Measurements from ENCODE around the gene POFUT2.

Gene POFUT2

GRCh38 chr21:45248893-45249381, 38.8 kb downstream of the POFUT2 start:
- peak; percentile 41 for DNase-seq (ENCODE audit: low read depth)

DNA sequence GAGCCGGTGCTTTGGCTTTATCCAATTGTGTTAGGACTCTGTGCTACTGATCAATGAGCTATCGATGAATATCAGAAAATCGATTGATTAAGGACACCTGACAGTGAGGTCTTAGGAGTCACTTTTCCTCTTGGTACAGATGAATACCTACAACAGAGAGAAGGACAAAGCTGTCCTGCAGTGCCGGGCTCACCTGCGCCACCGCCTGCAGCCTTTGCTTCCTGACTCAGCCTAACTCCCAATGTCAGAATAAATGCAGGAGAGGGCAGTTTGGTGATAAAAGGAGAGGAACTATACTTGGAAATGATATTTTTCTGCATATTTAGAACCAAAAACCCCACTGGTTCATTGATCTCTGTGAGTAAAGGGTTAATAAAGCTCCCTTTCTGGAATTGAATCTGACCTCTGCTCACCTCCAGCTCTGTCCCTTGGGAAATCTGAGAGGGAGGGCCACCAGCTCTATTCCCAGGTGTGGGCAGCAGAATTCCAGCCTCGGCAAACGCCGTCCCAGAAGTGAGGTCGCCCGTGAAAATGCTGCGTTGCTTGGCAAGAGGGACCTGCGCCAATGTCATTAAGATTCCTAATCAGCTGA, 39.3 kb downstream of the POFUT2 start:
- no peak for DNase-seq (ENCODE audit: low read depth)

DNA sequence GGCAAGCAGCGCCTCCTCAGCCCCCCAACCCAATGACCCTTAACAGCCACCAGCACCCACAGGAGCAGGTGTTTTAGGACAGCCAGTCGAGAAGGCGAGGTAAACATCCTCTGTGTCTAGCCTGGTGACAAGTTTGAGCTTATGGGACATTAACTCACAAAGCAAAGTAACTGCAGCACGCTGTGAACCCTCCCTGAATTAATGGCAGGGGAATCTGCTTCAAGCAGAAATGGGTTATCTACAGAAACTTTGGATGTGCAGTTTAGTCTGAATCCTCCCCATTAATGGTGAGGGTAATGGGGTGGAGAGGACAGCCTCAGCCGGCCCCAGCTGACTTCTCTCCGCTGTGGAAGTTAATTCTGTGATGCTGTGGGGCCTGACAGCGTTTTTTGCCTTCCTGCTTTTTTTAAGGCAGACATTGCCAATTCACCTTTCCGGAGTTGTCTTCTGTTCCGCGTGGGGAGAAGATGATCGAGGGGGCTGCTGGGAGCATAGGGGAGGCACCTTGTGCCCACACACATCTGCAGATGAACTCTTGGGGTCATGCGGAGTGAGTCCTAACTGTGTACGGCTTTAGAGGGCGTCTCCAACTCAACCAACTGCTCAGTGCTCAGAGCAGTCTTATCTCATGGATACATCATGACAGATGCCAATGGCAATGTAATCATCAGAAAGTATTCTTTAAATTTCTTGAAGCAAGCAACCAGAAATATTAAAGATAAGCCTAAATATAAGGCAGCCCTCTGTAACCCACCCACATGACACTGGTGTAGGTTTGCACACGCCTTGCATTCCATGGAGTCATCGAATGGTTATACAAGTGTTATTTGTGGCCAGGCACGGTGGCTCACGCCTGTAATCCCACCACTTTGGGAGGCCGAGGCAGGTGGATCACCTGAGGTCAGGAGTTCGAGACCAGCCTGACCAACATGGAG, 41.0 kb downstream of the POFUT2 start:
- DNase-seq (ENCODE audit: low read depth), result no peak

DNA sequence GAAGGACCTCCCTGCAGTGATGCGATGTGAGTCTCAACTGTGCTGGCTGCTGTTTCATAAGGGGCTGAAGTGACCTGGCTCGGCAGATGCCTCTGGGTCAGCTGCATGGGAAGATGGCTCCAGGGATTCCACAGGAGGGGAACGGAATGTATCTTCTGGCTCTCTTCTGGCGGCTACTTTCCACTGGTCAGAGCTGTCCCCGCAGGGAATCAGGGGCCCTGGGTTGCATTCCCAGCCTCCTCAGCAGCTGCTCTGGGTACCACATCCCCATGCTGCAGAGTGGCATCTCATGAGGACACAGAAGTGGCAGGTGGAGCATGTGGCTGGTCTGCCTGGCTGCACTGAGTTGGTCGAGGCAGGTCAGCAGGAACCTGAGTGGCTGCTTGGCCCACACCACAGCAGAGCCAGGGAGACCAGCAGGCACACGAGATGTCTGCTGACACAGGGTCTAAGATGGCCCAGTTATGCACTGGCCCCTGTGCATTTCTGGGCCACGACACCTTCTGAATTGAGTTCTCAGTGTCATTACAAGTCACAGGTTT, 42.8 kb downstream of the POFUT2 start:
- no peak for DNase-seq (ENCODE audit: low read depth)

GRCh38 chr21:45243603-45244002, 44.1 kb downstream of the POFUT2 start:
- DNase-seq (ENCODE audit: low read depth), result no peak

DNA sequence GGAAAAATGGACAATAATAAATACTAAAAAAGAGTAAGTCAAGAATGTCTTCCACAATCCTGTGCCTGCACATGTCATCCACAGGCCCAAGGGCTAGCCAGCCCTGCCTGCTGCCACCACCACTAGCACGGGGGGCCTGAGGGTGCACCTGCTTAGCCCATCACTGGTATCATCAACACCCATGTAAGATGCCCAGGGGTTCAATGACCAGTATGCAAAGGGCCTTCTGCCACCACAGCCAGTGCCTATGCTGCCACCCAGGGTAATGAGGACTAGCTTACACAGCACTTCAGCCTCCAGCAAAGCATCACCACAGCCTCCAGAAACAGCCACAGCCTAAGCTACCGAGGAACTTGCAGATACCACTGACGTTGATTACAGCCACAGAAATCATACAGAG, 46.3 kb downstream of the POFUT2 start:
- no peak for DNase-seq (ENCODE audit: low read depth)

GRCh38 chr21:45237401-45237800, 50.3 kb downstream of the POFUT2 start:
- DNase-seq (ENCODE audit: low read depth), result no peak

DNA sequence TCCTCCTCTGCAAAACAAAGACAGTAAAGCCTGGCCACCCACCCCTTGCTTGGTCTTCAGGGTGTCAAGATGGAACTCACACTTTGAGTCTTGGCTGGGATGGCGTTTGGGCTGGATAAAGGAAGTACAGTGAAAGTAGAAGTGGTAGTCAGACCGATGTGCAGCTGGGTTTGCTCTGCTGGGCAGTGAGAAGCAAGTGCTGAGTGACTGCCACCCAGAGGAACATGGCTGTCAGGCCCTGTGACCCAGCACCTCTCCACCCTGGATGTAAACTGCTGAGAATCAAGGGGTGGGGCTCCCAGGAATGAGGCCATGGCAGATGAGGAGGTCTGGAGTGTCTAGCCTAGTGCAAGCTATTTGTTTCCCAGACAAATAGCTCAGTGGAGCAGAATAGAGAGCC, 51.2 kb downstream of the POFUT2 start:
- DNase-seq (ENCODE audit: low read depth), result peak; percentile 31

- no peak for DNase-seq (ENCODE audit: low read depth)
These were observed 52.2 kb downstream of the POFUT2 start for GRCh38 chr21:45235488-45235887.

- DNase-seq (ENCODE audit: low read depth), result no peak
These were observed 52.7 kb downstream of the POFUT2 start for GRCh38 chr21:45234965-45235364.

DNA sequence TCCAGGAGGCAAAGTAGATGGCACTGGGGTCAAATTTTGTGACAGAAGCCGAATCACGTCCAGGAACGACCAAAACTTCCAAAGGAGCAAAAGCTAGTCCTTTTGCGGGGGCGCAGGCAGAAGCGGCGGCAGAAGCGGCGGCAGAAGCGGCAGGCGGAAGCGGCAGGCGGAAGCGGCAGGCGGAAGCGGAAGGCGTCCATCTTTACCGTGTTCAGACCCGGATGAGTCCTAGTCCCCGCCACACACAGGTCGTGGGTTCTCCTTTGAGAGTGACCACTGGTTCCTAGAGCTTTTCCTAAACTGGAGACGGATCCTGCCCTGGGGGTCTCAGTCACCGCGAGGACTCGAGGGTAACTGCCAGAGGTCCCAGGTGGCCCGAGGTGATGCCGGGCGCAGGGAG, 53.6 kb downstream of the POFUT2 start:
- no peak for DNase-seq (ENCODE audit: low read depth)

DNA sequence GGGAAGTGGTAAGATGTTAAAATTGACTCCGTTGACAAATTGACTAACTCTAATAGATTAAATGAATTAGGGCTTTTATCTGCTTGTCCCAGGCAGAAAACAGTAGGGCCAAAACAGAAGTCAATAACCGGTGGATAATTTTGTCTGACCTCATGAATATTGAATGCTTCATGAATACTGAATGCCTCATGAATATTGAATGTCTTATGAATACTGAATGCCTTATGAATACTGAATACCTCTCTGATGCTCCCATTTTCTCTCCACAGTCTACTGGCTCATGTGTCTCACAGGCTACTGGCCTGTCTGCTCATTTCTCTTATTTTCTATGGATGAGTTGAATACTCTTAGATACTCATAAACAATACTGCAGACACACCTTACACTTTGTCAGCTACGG, 56.0 kb downstream of the POFUT2 start:
- no peak for DNase-seq (ENCODE audit: low read depth)

- peak; percentile 16 for DNase-seq (ENCODE audit: low read depth)
These were observed 58.9 kb downstream of the POFUT2 start for GRCh38 chr21:45228656-45229240.

DNA sequence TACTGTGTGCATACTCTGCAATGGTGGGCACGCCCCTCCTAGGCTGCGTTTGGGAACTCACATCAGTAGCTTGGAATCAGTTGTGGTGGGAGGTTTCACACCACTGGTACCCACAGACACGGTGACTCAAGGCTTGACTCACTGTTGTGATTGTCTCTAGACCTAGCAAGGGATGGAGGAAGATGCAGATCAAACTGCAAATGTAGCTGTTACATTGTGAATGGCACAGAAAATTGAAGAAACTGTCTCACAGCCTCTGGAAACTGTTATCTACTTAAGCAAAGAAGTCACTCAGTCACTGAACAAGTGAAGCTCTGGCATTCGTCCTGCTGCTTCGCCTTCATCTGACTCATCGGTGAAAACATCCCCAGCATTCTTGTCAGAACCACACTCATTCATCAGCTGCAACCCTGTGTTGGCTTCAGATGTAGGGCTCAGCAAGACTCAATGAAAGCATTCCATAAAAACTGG, 59.5 kb downstream of the POFUT2 start:
- DNase-seq (ENCODE audit: low read depth), result peak; percentile 99

- DNase-seq (ENCODE audit: low read depth), result no peak
These were observed 60.0 kb downstream of the POFUT2 start for GRCh38 chr21:45227735-45228134.

DNA sequence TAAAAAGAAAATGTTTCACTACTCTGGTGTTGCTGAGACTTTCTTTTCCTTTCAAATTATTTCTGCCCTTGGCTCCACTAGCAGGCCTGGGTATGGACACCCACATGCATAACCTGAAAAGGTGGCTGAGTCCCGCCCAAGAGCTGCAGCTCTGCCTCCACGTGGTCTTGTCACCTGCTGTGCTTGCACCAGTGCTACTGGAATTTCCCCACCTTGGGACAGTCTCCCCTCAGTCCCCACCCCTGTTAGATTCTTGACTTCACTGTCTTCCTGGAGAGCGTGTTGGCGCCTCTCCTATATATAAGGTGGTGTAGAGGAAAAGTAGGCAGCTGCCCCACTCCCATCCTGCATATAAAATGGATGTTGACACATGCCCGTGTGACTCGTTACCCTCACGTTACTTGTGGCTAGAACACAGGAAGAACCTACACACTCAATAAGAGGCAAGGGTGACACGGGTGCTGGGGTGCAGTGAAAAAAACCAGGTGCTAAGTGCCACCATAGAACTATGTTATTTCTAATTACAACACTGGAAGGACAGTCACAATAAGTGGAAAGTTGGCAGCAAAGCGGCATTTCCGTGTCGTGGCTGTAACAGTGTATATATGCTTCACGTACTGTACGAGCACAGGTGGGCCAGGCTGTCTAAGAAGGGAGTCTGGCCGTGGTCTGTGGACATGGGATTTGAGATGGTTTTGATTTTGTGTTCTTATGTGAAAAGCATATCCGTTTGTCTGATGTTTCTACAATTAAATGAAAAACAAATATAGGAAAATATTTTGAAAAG, 61.0 kb downstream of the POFUT2 start:
- DNase-seq (ENCODE audit: low read depth), result peak; percentile 43

- DNase-seq (ENCODE audit: low read depth), result no peak
These were observed 61.9 kb downstream of the POFUT2 start for GRCh38 chr21:45225741-45226327.

- DNase-seq (ENCODE audit: low read depth), result no peak
These were observed 62.5 kb downstream of the POFUT2 start for GRCh38 chr21:45225041-45225740.

DNA sequence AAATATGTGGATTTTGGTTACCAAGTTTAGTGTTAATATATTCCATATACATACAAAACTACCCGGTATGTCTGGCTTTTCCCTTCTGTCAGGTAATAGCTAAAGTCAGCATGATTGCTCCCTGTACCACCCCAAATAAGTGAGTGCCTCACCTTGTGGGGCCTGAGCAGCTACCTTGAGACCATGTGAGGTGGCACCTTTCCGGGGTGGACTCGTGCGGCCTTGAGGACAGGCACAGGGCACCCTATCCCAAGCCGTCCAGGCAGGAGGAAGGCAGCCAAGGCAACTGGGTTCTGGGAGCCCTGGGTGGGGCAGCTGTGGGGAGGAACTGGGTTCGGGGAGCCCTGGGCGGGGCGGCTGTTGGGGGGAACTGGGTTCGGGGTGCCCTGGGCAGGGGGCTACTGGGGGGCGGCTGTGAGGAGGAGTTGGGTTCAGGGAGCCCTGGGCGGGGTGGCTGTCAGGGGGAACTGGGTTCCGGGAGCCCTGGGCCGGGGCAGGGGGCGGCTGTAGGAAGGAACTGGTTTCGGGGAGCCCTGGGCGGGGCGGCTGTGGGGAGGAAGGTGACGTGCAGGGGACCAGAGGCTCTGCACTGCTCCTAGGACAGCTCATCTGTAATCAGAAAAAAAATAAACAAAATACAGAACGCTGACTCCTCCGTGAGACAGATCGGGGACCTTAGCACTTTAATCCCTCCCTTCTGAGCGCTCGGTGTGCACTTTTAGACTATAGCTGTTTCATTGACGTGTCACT, 63.3 kb downstream of the POFUT2 start:
- DNase-seq (ENCODE audit: low read depth), result peak; percentile 15
